Stimulated activated CD8-positive, alpha-beta memory T cell treated with anti-CD3 and anti-CD28 coated beads, Interleukin-4, amount 100 ng/mL, for 1 hour (primary cell): Measurements from ENCODE around the gene PPP4R3C.
"Not testable (repeated sequence)": the region's sequence is repeated elsewhere in the genome, so short reads cannot be mapped to it uniquely, and the experiment has no call there.

Source experiments
- DNase-seq, 2 donors: peaks; one replicate each; pipeline ENCODE4 v3.0.0-alpha.2; 2020; ENCODE audit warnings: low read depth in 2 of 2, low spot score in 1 of 2

PPP4R3C gene

DNA sequence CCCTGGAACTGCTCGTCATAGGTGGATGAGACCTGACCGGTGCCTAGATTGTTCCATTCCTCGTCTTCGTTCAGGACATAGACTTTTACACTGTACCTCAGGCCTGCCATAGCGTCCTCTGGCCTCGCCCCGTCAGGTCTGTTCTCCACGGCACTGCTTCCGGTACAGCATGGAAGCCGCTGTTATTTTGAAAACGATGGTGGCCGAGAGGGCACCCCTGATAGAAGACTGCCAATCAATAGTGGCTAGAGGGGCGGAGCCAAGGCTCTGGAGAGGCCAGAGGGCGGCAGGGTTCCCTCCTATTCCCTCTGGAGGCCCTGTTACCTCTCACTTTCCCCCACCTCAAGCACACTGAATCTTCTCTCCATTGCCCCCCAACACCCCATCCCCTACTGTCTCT, at the start of gene PPP4R3C:
PPP4R3C (minus strand) TSS at position 155 of the 400 bp plus-strand sequence; CDS start at position 110, 45 bp downstream.
- DNase-seq, result no peak

DNA sequence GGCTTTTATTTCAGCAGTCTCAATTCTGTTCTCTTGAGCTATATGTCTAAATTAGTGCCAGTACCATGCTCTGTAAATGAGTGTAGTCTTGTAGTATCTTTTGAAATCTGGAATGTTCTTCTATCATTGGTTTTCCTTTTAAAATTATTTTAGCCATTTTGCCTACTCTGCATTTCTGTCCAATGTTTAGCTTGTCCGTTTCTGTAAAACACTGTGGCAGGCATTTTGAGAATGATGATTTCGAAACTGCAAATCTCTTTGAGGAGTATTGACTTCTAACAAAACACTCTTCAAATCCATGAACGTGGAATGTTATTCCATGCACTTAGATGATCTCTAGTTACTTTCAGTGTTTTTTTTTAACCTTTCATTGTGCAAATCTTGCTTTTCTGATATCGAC, 28.3 kb upstream of the PPP4R3C start:
- DNase-seq, result no peak

DNA sequence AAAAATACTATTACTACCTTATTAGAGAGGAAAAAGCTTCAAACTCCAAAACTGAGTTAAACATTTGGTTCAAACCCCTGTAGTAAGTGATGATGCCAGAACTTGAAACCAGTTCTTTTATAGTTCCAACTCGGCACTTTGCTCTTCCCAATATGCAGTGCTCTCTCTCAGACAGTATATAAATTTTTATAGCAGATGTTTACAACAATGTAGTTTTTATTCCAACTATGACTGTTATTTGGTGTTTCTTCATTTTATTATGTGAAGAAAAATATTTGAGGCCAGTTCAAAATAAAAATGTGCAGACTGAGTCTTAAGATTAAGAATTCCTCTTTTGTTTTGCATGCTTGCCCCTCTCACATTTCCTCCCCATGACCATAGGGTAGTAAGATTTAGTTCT, 2.9 kb upstream of the PPP4R3C start:
- DNase-seq, result no peak

- DNase-seq, result no peak
Measured at GRCh38 chrX:27465036-27465435, 1.9 kb upstream of the PPP4R3C start.

- DNase-seq, result not testable (repeated sequence)
Measured at GRCh38 chrX:27459129-27459528, 4.0 kb downstream of the PPP4R3C start.

- DNase-seq, result not testable (repeated sequence)
Measured at GRCh38 chrX:27458544-27458943, 4.6 kb downstream of the PPP4R3C start.

GRCh38 chrX:27451324-27451723, 11.8 kb downstream of the PPP4R3C start:
- no peak for DNase-seq

DNA sequence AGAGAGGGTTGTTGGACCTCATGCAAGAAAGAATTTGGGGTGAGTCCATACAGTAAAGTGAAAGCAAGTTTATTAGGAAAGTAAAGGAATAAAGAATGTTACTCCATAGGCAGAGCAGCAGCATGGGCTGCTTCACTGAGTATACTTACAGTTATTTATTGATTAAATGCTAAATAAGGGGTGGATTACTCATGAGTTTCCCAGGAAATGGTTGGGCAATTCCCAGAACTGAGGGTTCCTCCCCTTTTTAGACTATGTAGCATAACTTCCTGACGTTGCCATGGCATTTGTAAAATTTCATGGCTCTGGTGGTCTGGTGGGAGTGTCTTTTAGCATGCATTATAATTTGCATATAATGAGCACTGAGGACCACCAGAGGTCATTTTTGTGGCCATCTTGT, 16.7 kb downstream of the PPP4R3C start:
- no peak for DNase-seq

- DNase-seq, result no peak
Measured at GRCh38 chrX:27445438-27445837, 17.7 kb downstream of the PPP4R3C start.

- DNase-seq, result no peak
Measured at GRCh38 chrX:27444093-27444908, 18.8 kb downstream of the PPP4R3C start.

- DNase-seq, result not testable (repeated sequence)
Measured at GRCh38 chrX:27442392-27442791, 20.7 kb downstream of the PPP4R3C start.

DNA sequence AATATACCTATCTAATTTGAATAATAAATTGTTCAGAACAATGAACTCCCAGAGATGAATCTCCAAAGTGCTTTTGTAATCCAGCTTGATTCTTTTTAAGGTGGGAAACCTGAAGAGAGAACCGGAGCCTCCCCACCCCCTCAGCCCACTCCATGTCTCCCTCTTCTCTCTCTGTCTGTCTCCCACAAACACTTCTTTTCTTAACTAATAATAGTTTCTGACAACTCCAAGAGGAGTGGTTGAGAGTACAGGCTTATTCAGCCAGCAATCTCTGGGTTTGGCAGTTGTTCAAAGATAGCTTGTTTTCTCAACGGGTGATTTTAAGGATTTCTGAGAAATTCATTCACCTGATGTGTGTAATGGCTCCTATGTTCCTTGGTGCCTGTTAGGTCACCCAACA, 23.4 kb downstream of the PPP4R3C start:
- DNase-seq, result no peak

DNA sequence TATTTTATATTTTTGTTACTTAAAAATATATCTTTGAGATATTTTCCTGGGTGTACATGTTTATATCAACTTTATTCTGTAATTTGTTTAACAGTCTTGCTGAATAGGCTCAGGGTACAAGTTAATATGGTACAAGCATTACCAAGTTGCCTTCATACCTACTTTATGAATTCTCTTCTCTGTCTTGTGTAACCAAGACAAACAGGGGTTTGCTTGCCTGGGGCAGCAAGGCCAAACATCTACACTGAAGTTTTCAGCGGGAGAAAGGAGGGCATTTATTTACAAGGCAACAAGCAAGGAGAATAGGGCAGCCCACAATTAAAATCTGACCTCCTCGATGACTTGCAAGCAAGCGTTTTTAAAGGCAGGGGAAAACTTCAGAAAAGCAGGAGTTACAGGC, 24.2 kb downstream of the PPP4R3C start:
- DNase-seq, result no peak

DNA sequence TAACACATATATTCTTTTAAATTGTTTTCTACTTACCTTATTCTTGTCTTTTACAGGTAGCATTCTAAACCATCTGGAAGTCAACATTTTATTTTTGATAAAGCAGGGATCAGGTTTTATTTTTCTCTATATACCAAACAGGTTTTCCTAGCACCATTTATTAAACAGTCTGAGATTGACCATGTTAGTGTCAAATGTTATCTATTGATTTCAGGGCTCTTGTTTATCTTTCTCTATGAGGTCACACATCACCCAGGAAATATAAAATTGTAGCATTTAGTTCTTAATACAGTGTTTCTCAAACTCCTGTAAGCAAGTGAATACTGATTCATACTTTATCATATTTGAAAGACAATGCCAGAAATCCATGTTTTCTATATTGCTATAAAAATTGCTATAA, 28.1 kb downstream of the PPP4R3C start:
- DNase-seq, result no peak
